Measurements from ENCODE around the gene IGF1R. TPM values are rescaled to one million over a fixed set of nuclear protein-coding genes. Genes with fewer than 3 reads are reported as not detected.

The IGF1R gene
- total RNA-seq, 1 experiment from 2014 or later: 3.8 TPM

- no peak for TF ChIP-seq EZH2 (IDR thresholded peaks at IDR 0.05; ENCODE audit: low read length, unreplicated experiment)
- TF ChIP-seq EZH2phosphoT487 (IDR thresholded peaks at IDR 0.05; ENCODE audit: borderline replicate concordance, low read length): no peak
- no peak for TF ChIP-seq CTCF (conservative IDR thresholded peaks at IDR 0.05; ENCODE audit: low read depth, low read length)
- Histone ChIP-seq H4K20me1 (ENCODE audit: low read length) (no peaks in the 10 kb centered on the region), H3K4me1 (ENCODE audit: insufficient read depth, low read length) (peaks cover 11% of the 10 kb centered on the region), H3K36me3 (ENCODE audit: low read depth, low read length) (no peaks in the 10 kb centered on the region), H2AFZ (ENCODE audit: low read length) (no peak overlapping the region), H3K9me2 (replicated peaks; ENCODE audit: low read length) (no peaks in the 10 kb centered on the region), H3K27ac (ENCODE audit: low read length) (no peak overlapping the region), H3K27me3 (ENCODE audit: low read length) (no peaks in the 10 kb centered on the region), H3K9ac (ENCODE audit: low read length) (no peak overlapping the region), H3K4me2 (ENCODE audit: low read length) (no peak overlapping the region), H3K9me3 (ENCODE audit: low read length) (no peaks in the 10 kb centered on the region), H3K79me2 (ENCODE audit: low read length) (no peaks in the 10 kb centered on the region), H3K4me3 (ENCODE audit: low read length) (no peak overlapping the region), H3F3A (ENCODE audit: low read length, unreplicated experiment) (no peaks in the 10 kb centered on the region)
- no TSS peak for BruUV-seq (replicated peaks)
- no peak for ATAC-seq
- DNase-seq: no peak
- POLR2A ChIA-PET (ENCODE audit: unreplicated experiment): no interaction called here
- intact Hi-C loops (cut with micrococcal nuclease): no loop called here
- CTCF ChIA-PET: no interaction called here
These were observed 290.5 kb downstream of the IGF1R start for GRCh38 chr15:98938799-98939198.

- Histone ChIP-seq H4K20me1 (ENCODE audit: low read length) (no peaks in the 10 kb centered on the region), H2AFZ (ENCODE audit: low read length) (no peak overlapping the region), H3K36me3 (ENCODE audit: low read depth, low read length) (no peaks in the 10 kb centered on the region), H3K9me3 (ENCODE audit: low read length) (no peaks in the 10 kb centered on the region), H3K9me2 (replicated peaks; ENCODE audit: low read length) (no peaks in the 10 kb centered on the region), H3K79me2 (ENCODE audit: low read length) (no peaks in the 10 kb centered on the region), H3F3A (ENCODE audit: low read length, unreplicated experiment) (no peaks in the 10 kb centered on the region), H3K4me3 (ENCODE audit: low read length) (no peak overlapping the region), H3K27ac (ENCODE audit: low read length) (no peak overlapping the region), H3K27me3 (ENCODE audit: low read length) (no peaks in the 10 kb centered on the region), H3K9ac (ENCODE audit: low read length) (no peak overlapping the region), H3K4me2 (ENCODE audit: low read length) (no peak overlapping the region), H3K4me1 (ENCODE audit: insufficient read depth, low read length) (peaks cover 11% of the 10 kb centered on the region)
- BruUV-seq (replicated peaks): no TSS peak
- intact Hi-C loops (cut with micrococcal nuclease): no loop called here
- ATAC-seq: no peak
- DNase-seq: no peak
- POLR2A ChIA-PET (ENCODE audit: unreplicated experiment): interaction anchor here (0.5 kb wide), 1 partner anchor 75 kb away, joined by 3 read pairs; no protein-coding TSS in a partner anchor
- no peak for TF ChIP-seq CTCF (conservative IDR thresholded peaks at IDR 0.05; ENCODE audit: low read depth, low read length)
- TF ChIP-seq EZH2phosphoT487 (IDR thresholded peaks at IDR 0.05; ENCODE audit: borderline replicate concordance, low read length): no peak
- TF ChIP-seq EZH2 (IDR thresholded peaks at IDR 0.05; ENCODE audit: low read length, unreplicated experiment): no peak
- CTCF ChIA-PET: no interaction called here
These were observed 291.2 kb downstream of the IGF1R start for GRCh38 chr15:98939311-98940080.

GRCh38 chr15:98941595-98942255, 293.4 kb downstream of the IGF1R start:
- H3F3A ChIP-seq (ENCODE audit: low read length, unreplicated experiment): no peaks in the 10 kb centered on the region
- H3K4me1 ChIP-seq (ENCODE audit: insufficient read depth, low read length): peaks cover 11% of the 10 kb centered on the region
- peak; percentile 16 for DNase-seq
- no peaks in the 10 kb centered on the region for H4K20me1 ChIP-seq (ENCODE audit: low read length)
- TF ChIP-seq EZH2phosphoT487 (IDR thresholded peaks at IDR 0.05; ENCODE audit: borderline replicate concordance, low read length): no peak
- TF ChIP-seq CTCF (conservative IDR thresholded peaks at IDR 0.05; ENCODE audit: low read depth, low read length): no peak
- no peak overlapping the region for H3K4me2 ChIP-seq (ENCODE audit: low read length)
- BruUV-seq (replicated peaks): no TSS peak
- H3K4me3 ChIP-seq (ENCODE audit: low read length): no peak overlapping the region
- CTCF ChIA-PET: no interaction called here
- intact Hi-C loops (cut with micrococcal nuclease): no loop called here
- no peak overlapping the region for H2AFZ ChIP-seq (ENCODE audit: low read length)
- no peak; the same call in 1 of the 2 replicates for ATAC-seq
- H3K27me3 ChIP-seq (ENCODE audit: low read length): no peaks in the 10 kb centered on the region
- H3K9me3 ChIP-seq (ENCODE audit: low read length): no peaks in the 10 kb centered on the region
- H3K79me2 ChIP-seq (ENCODE audit: low read length): no peaks in the 10 kb centered on the region
- POLR2A ChIA-PET (ENCODE audit: unreplicated experiment): no interaction called here
- no peak overlapping the region for H3K9ac ChIP-seq (ENCODE audit: low read length)
- no peaks in the 10 kb centered on the region for H3K36me3 ChIP-seq (ENCODE audit: low read depth, low read length)
- no peaks in the 10 kb centered on the region for H3K9me2 ChIP-seq (replicated peaks; ENCODE audit: low read length)
- H3K27ac ChIP-seq (ENCODE audit: low read length): no peak overlapping the region
